Omental fat pad (tissue), 4 donors: ENCODE measurements around the gene RASSF1. TPM values are rescaled to one million over a fixed set of nuclear protein-coding genes. Genes with fewer than 3 reads are reported as not detected.

Experiments
- ATAC-seq: fragments of 150-250 bp; one replicate; pipeline ENCODE4 v1.9.1; 2016; ENCODE audit warnings: mild to moderate bottlenecking, moderate library complexity; ENCODE audit not compliant: low FRiP score
- DNase-seq: peaks from one replicate; pipeline ENCODE4 v3.0.0-alpha.2; 2019; ENCODE audit warnings: low spot score
- CTCF ChIP-seq, 3 donors: fragments of 450-650 bp; IDR thresholded peaks; one replicate each; pipeline ENCODE4 v1.5.1; 2016 to 2017; ENCODE audit warnings: antibody characterized with exemption in 3 of 3, mild to moderate bottlenecking in 3 of 3, moderate library complexity in 2 of 3
- total RNA-seq, 4 donors: library from RNA; depleted of rRNA; stranded (reverse); fragments of >200 nt; gene quantifications; one replicate each; pipeline ENCODE4 v1.1.0, GENCODE V29; 2016

RASSF1 gene
- total RNA-seq, 4 donors from 2014 or later, result 42.1 to 82.0 (median 53.3) TPM

DNA sequence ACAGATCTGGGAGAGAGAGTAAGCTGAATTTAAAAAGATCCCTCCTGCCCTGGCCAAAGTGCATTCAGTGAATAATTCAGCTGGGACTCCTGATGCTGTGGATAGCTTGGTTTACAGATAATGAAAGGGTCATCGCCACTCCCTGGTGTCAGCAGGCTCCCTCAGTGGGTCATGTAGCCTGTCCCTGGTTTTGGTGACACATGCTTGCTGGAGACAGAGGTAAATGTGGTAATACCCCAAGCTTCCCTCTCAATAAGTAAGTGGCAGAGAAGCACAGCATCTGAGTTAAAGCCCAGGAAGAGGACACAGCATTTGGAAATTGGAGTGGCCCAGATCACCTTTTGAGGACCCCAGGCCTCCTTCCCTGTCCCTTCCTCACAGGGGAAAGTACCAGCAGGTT is 16.8 kb upstream of the RASSF1 start:
- TF ChIP-seq CTCF (IDR thresholded peaks at IDR 0.05), result no peak
- ATAC-seq, result no peak
- no peak for DNase-seq

GRCh38 chr3:50356553-50356952 is 15.9 kb upstream of the RASSF1 start:
- ATAC-seq (no peak), DNase-seq (no peak)
- TF ChIP-seq CTCF (IDR thresholded peaks at IDR 0.05), result no peak

DNA sequence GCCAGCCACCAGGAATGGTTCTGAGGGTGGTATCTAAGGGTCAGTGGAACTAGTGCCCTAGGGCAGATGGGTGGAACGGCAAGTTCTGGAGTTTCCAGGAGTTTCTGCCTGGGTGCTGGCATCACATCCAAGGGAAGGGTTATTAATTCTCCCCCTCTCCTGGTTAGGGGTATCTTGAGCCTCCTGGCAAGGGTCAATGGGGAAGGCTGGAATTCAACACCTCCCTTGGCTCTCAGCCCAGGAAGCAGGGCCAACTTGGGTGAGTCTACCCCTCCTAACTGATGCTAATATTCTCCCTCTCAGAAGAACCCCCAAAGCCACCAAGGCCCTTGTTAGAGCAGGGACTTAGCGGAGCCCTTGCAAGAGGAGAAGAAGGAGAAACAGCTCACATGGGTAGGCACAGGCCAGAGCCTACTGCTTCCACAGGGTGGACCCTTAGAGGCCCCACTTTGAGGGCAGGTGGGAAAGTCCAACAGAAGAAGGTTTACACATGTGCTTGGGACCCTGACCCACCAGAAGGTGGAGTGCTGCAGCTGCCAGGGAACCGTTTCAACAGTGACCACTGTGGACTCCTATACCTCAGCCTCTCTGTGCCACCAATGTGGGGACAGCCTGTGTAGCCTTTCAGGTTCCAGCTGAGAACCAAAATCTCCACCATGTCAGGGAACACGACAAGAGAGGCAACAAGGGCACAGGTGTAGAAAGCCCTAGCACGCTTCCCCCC is 15.4 kb upstream of the RASSF1 start:
- DNase-seq (no peak), ATAC-seq (no peak)
- TF ChIP-seq CTCF (IDR thresholded peaks at IDR 0.05), result no peak

GRCh38 chr3:50354850-50355249 is 14.2 kb upstream of the RASSF1 start:
- DNase-seq (no peak), ATAC-seq (no peak)
- no peak for TF ChIP-seq CTCF (IDR thresholded peaks at IDR 0.05)

DNA sequence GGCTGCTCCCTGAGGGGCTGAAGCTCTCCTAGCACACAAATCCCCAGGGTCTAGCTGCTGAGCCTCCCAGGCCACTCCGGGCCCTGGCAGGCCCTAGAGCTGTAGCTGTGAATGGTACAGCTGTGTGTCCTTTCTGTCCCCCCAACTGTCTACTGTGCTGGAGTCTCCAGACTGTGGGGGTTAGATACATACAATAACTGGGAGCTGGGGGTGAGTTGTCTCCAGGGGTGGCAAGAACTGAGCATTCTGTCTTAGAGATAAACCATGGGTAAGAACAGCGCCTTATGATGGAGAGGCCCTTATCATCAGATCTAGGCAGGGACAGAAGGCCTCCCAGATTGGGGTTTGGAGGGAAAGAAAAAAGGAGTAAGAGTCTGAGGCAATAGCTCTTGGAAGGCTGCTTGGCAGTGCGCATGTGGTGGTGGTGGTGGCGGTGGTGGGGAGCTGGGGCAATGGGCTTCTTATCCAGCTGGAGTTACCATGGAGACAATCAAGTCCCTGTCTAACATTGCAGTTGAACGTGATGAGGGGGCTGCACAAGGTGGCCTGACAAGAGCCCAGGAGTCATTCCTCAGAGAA is 13.6 kb upstream of the RASSF1 start:
- DNase-seq (no peak), ATAC-seq (no peak)
- TF ChIP-seq CTCF (IDR thresholded peaks at IDR 0.05), result no peak

GRCh38 chr3:50353245-50354004 is 12.8 kb upstream of the RASSF1 start:
- no peak for TF ChIP-seq CTCF (IDR thresholded peaks at IDR 0.05)
- no peak for ATAC-seq
- DNase-seq, result no peak
